Measurements from ENCODE around the gene DDA1. TPM values are rescaled to one million over a fixed set of nuclear protein-coding genes. Genes with fewer than 3 reads are reported as not detected.

Gene DDA1
- total and polyA plus RNA-seq, 9 of the 15 experiments (the other 6 are each of a cell fraction or from before 2014, with no cell fraction given) = 1.4 to 83.8 (median 33.8) TPM

DNA sequence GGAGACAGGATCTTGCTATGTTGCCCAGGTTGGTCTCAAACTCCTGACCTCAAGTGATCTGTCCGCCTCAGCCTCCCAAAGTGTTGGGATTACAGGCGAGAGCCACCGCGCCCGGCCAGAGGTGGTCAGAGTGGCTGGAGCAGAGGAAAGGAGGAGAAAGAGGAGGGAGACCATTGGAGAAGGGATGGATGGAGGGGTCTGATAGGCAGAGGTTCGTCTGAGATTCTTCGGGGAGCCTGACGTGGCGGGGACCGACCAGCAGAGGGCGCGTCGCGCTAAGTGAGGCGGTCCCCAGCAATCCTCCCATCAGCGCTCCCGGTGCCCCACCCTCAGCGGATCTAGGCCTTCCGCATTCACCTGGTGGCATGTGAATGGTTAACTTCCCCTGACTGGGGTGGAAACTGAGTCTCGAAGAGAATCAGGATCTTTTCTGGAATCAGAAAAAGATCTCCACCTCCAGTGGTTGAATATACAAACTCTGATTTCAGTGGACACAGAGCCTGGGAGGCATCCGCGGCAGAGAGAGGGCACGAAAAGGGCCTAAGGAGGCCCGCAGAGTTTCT lies 36.8 kb downstream of the DDA1 start (continued):
- TF ChIP-seq, protein P1, sequence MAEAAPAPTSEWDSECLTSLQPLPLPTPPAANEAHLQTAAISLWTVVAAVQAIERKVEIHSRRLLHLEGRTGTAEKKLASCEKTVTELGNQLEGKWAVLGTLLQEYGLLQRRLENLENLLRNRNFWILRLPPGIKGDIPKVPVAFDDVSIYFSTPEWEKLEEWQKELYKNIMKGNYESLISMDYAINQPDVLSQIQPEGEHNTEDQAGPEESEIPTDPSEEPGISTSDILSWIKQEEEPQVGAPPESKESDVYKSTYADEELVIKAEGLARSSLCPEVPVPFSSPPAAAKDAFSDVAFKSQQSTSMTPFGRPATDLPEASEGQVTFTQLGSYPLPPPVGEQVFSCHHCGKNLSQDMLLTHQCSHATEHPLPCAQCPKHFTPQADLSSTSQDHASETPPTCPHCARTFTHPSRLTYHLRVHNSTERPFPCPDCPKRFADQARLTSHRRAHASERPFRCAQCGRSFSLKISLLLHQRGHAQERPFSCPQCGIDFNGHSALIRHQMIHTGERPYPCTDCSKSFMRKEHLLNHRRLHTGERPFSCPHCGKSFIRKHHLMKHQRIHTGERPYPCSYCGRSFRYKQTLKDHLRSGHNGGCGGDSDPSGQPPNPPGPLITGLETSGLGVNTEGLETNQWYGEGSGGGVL (CRISPR knock-in tag; IDR thresholded peaks at IDR 0.05) = no peak
- TF ChIP-seq MCM3 (IDR thresholded peaks at IDR 0.05) (no peak), ASH1L (IDR thresholded peaks at IDR 0.05; ENCODE audit: borderline replicate concordance, low read depth, partially characterized antibody) (no peak), JUND (IDR thresholded peaks at IDR 0.05; ENCODE audit: borderline replicate concordance, low read depth, low read length) (peak; percentile 60; the same call in 1 of the 2 replicates), JUND (tag; IDR thresholded peaks at IDR 0.05; ENCODE audit: borderline replicate concordance, low read depth, low read length) (no peak; the same call in 2 of the 3 replicates), FOXK2 (conservative IDR thresholded peaks at IDR 0.05 in 1 of 2, IDR thresholded peaks at IDR 0.05 in 1 of 2; ENCODE audit: low read depth in 2 of 2) (no peak), NCOR1 (IDR thresholded peaks at IDR 0.05) (peak; percentile 14; the same call in 1 of the 2 replicates), ZNF785 (CRISPR knock-in tag; IDR thresholded peaks at IDR 0.05) (no peak)
- TF ChIP-seq, protein P2, sequence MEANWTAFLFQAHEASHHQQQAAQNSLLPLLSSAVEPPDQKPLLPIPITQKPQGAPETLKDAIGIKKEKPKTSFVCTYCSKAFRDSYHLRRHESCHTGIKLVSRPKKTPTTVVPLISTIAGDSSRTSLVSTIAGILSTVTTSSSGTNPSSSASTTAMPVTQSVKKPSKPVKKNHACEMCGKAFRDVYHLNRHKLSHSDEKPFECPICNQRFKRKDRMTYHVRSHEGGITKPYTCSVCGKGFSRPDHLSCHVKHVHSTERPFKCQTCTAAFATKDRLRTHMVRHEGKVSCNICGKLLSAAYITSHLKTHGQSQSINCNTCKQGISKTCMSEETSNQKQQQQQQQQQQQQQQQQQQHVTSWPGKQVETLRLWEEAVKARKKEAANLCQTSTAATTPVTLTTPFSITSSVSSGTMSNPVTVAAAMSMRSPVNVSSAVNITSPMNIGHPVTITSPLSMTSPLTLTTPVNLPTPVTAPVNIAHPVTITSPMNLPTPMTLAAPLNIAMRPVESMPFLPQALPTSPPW (CRISPR knock-in tag; IDR thresholded peaks at IDR 0.05) = peak; percentile 68
- TF ChIP-seq, protein P3, sequence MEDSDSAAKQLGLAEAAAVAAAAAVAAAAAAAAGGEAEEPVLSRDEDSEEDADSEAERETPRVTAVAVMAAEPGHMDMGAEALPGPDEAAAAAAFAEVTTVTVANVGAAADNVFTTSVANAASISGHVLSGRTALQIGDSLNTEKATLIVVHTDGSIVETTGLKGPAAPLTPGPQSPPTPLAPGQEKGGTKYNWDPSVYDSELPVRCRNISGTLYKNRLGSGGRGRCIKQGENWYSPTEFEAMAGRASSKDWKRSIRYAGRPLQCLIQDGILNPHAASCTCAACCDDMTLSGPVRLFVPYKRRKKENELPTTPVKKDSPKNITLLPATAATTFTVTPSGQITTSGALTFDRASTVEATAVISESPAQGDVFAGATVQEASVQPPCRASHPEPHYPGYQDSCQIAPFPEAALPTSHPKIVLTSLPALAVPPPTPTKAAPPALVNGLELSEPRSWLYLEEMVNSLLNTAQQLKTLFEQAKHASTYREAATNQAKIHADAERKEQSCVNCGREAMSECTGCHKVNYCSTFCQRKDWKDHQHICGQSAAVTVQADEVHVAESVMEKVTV (CRISPR knock-in tag; IDR thresholded peaks at IDR 0.05) = peak; percentile 61
- TF ChIP-seq, protein P4, sequence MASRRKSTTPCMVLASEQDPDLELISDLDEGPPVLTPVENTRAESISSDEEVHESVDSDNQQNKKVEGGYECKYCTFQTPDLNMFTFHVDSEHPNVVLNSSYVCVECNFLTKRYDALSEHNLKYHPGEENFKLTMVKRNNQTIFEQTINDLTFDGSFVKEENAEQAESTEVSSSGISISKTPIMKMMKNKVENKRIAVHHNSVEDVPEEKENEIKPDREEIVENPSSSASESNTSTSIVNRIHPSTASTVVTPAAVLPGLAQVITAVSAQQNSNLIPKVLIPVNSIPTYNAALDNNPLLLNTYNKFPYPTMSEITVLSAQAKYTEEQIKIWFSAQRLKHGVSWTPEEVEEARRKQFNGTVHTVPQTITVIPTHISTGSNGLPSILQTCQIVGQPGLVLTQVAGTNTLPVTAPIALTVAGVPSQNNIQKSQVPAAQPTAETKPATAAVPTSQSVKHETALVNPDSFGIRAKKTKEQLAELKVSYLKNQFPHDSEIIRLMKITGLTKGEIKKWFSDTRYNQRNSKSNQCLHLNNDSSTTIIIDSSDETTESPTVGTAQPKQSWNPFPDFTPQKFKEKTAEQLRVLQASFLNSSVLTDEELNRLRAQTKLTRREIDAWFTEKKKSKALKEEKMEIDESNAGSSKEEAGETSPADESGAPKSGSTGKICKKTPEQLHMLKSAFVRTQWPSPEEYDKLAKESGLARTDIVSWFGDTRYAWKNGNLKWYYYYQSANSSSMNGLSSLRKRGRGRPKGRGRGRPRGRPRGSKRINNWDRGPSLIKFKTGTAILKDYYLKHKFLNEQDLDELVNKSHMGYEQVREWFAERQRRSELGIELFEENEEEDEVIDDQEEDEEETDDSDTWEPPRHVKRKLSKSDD (conservative IDR thresholded peaks at IDR 0.05; ENCODE audit: low read length) = no peak

Measured in K562 (cell line).